SH-SY5Y (cell line): ENCODE data around the gene PACSIN3.
A peak's percentile ranks its signal among the peaks of the same experiment; 100 is the strongest.

ENCODE experiments used
- GATA2 ChIP-seq: IDR thresholded peaks from 2 replicates; pipeline ENCODE4 v1.6.1; 2011; ENCODE audit warnings: mild to moderate bottlenecking, low read depth, low read length
- GATA3 ChIP-seq: IDR thresholded peaks from 2 replicates; pipeline ENCODE4 v1.6.1; 2011; ENCODE audit warnings: low read depth, mild to moderate bottlenecking, low read length, moderate library complexity

GRCh38 chr11:47152953-47153950 is 33.0 kb downstream of the PACSIN3 start:
- TF ChIP-seq GATA2 (0 out of 2 replicates have a peak, but pooled peaks have one; percentile 3), GATA3 (no peak)
